NCI-H1092 treated with DMSO at 0.1 percent for 48 hours (cell line): ENCODE data around the gene EXOC3.
A peak's percentile ranks its signal among the peaks of the same experiment; 100 is the strongest.

Experiments used
- DNase-seq: peaks from one replicate; lab custom pipeline; 2025; lab: John Stamatoyannopoulos, UW

The EXOC3 gene

DNA sequence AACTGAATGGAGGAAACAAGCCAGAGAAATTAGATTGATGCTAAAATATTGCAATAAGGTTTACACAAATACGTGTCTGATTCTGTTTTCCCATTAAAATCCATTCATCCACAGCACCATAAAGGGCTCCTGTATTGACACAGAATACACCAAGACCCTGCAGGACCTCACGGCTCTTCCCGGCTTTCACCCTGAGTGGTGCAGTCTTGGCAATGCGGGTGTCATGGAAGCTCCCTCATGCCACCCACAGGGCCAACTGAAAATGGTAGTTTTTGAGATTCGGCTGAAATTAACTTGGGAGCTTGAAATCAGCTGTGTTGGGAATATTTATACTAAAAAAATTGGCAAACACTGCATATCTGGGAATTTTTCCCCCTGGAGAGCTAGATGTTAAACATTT lies 17.3 kb upstream of the EXOC3 start:
- peak; percentile 77 for DNase-seq

DNA sequence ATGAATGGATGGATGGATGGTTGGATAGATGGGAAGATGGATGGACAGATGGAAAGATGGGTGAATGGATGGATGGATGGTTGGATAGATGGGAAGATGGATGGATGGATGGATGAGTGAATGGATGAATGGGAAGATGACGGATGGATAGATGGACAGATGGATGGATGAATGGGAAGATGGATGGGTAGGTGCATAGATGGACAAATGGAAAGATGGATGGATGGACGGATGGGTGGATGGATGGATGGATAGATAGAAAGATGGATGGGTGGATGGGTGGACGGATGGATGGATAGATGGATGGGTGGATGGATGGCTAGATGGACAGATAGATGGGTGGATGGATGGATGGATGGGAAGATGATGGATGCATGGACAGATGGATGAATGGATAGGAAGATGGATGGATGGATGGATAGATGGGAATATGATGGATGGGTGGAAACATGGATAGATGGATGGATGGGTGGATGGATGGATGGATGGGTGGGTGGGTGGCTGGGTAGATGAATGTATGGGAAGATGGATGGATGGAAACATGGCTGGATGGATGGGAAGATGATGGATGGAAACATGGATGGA lies 16.5 kb upstream of the EXOC3 start:
- DNase-seq = no peak

DNA sequence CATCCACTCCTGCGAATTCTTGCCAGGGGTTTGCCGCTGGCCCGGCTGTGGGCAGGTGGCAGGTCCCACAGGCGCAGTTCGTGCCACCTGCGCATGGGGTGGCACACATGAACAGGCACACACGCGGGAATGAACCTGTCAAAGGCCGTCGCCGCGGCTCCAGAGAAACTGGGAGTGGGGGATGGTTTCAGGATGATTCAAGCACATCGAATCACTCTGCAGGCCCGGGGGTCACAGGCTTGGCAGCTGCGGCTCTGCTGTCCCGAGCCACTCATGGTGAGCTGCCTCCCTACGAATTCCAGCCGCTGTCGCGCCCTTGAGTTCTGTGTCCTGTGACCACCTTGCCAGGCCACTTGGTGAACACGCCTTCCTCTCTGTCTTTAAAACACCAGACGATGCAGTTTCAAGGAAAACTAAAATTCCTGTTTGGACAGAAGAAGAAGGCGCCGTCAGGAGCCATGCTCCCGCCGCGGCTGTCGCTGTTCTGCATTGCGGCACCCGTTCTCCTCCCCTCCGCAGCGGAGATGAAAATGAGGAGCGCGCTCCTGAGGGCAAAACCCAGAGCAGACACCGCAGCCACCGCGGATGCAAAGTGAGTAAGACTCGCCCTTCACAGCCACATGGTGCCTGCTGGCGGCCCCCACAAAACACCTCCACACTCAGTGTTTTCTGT lies 15.4 kb upstream of the EXOC3 start:
- DNase-seq = no peak

DNA sequence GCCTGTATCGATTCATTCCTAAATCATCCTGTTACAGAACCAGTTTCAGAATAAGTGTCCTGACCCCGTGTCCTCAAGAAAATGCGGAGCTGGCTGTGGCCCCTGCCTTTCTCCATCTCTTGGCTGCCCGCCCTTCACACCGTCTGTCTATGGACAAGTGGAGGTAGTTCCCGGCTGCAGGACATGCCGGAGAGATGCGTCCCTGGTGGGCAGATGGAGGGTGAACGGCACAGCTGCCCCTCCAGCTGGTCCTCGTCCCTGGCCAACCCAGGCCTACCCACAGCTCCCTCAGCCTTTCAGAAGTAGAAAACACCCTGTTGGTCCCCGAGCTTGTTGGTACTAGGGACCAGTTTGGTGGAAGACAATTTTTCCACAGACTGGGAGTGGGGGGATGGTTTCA lies 14.8 kb upstream of the EXOC3 start:
- DNase-seq = no peak

DNA sequence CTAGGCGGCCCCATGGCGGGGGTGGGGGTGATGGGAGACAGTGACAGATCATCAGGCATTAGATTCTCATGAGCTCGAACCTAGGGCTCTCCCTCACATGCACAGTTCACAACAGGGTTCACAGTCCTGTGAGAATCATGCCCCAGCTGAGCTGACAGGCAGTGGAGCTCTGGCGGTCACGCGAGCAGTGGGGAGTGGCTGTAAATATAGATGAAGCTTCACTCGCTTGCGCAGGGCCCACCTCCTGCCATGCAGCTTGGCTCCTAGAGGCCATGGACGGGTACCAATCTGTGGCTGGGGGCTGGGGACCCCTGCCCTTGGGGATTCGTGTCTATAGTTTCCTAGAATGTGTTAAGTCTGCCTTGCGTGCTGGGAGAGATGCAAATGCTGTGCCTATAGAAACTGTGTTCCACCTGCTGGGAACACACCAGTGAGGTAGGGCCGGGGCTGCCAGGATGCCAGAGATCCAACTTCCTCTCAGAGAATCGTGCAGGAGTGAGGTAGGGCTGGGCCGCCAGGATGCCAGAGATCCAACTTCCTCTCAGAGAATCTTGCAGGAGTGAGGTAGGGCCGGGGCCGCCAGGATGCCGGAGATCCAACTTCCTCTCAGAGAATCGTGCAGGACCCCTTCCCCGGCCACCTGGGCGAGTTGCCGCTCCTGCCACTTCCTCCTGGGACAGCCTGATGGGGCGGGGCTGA lies 14.1 kb upstream of the EXOC3 start:
- no peak for DNase-seq

DNA sequence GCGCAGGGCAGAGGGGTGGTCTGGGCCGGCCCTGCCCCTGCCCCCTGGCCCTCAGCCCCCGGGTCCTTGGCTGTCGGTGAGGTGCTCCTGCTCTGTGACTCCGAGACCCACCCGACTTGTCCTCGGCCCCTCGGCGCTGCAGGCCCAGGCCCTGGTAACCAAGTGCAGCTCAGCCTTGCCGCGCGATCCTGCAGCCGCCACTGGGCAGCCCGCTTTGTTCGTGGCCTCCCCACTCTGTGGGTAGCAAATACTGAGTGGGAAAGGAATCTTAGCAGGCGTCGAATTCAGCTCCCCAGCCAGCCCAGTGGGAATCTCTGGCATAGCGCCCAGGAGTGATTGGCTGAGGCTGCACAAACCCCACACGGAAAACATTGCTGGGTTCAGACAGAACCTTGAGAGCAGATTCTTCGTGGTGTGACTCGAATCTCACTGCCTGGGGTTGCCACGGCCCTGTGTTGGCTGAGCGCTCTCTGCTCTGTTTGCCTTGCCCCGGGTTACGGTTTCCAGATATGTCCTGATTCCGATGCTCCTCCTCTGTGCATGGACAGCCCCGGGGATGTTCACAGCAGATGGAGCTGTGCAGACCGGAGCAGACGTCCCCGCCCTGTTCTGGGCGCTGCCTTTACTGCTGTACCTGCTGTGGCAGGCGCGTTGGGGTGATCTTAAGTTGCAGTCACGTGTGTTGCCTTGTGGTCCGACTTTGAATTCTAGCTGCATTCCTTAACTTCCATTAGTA lies 13.4 kb upstream of the EXOC3 start:
- DNase-seq = peak; percentile 13

DNA sequence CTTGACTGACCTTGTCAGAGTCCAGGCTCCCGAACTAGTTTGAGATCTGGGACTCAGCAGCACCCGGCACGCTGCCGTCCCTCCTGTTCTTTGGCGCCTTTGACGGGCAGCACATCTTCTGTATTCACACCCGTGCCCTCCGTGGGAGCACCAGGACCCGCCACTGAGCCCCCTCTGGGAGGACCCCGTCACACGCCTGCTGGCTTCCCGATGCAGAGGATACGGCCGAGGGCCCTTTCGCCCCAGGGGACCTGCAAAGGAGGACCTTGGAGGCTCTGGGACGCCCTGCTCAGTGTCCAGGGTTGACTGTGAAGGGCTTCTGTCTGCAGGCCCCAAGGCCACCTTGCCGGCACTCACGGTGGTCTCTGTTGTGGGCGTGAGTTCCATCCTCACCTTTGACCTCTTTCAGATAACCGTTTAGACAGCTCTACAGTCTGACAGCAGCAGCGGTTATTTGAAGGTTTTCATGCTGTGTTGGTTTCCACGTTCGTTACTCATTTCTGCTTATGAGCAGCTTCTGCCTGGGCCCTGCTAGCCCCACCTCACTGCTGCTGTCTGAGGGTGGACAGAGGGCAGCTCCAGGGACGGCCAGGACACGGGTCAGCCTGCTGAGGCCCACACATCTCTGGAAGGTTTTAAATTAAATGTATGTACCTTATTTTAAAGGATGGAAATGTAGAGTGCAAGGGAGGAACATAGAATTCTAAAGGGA lies 12.6 kb upstream of the EXOC3 start:
- DNase-seq = no peak

DNA sequence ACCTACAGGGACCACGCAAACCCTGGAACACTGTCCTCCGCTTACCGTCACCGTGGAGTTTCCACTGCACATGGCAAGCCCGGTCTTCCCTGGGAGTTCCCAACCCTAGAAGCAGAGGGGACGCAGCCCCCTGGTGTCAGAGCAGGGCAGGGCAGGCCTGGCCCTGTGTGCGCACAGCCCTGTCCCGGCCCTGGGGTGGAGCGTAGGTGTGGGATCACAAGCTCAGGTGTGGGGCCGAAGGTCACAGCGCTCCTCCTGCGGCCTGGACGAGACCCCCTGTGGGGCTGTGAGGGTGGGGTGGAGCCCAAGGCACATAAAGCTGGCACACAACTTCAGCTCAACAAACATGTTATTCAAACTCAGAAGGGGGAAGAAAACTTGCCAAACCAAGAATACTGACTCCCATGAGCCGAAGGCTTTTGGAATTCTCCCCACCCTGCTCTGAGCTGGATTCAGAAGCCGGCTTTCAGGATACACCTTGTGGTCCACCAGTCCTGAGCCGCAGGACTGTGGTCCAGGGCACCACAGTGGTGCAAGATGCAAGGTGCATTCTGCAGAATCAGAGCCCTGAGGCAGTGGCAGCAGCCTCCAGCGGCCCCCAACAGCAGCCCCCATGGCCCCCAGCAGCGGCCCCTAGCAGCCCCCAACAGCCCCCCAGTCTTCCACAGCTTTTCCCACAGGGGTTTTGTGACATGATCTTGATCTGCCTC lies 11.8 kb upstream of the EXOC3 start:
- no peak for DNase-seq

DNA sequence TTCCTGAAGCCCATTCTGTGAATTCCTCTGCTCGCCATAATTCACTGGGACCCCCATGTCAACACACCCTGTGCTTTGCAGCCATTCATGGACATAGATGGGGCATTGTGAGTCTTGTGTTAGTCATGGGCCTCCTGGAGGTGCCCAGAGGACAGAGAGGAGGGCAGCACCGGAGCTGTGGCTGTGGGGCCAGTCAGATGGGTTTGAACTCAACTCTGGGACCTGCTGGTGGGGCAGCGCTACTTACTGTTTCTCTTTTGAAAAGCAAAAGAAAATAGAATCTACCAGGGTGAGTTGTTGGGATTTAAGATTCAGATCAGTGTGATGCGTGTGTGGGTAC lies 11.3 kb upstream of the EXOC3 start:
- no peak for DNase-seq

DNA sequence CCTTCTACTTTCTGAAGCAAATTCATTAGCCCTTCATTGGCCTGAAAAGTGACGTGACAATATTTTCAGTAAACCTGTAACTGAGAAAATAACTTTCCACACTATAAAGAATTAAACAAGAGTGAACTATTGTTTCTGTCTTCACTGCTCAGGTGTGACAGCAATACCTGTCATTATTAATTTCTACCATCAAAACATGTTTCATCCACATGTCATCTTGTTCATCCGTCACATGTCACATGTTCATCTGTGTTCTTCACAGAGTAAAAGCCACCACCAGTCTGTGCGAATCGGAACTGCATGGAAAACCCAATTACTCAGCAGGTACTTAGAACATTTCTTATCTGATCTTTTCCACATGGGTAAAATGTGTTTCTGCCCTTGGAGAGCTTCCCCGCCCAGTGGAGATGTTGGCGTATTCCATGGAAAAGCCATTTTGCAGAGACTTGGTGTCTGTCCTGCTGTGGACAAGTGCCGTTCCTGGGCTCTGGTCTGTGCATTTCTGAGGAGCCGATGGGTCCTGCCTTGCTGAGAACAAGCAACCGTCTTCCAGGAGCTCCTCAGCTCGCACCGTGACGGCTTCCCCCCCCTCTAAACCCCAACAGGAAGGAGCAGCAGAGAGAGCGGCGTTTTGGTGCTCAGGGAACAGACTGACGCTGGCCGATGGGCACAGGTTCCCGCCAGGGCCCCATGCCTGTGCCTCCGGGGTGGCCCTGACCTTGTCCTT lies 10.6 kb upstream of the EXOC3 start:
- no peak for DNase-seq

DNA sequence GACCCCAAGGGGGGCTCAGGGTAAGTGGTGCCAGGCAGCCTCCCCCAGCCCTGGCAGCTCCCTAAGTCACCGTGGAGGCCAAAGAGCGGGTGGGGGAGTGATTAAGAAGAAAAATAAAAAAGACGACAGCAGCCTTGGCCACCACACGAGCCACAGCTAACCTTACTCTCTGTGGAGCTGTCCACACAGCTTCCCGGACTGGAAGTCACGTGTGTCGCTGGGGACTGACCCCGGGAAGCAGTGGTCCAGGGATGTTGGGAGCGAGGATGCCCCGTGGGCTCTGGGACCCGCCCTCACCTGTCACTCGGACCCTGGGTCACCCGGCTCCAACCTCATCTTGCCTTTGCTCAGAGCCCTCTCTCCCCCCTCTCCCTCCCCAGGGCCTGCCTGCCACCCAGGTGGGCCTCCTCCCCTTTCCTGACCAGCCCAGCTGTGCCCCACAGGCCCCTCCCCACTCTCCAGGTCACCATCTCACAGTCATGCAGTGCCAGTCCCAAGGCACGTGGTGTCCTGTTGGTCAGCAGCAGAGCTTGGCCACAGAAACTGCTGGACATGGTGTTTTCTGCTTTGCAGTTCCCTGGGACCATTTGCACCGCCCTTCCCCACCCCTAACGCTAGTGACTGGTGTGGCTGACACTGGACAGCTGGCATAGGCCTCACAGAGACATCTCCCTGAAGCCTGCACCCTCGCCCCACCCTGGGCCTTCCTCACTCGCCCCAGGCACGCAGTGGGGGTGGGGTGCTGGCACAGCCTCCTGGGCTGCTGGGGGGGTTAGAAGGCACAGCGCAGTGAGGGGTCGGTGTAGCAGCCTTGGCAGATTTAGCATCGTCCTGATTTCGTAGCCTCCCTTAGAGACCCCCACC lies 9.8 kb upstream of the EXOC3 start:
- DNase-seq = no peak

DNA sequence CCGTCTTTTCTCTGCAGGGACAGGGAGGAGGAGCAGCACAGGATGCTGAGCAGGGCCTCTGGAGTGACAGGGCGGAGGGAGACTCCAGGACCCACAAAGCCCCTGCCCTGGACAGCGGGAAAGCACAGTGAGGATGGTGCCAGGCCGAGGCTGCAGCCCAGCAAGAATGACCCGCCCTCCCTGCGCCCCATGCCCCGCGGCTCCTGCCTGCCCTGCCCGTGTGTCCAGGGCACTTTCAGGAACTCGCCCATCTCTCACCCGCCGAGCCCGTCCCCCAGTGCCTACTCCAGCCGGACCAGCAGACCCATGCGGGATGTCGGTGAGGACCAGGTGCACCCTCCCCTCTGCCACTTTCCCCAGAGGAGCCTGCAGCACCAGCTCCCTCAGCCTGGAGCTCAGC lies 9.1 kb upstream of the EXOC3 start:
- DNase-seq = no peak

DNA sequence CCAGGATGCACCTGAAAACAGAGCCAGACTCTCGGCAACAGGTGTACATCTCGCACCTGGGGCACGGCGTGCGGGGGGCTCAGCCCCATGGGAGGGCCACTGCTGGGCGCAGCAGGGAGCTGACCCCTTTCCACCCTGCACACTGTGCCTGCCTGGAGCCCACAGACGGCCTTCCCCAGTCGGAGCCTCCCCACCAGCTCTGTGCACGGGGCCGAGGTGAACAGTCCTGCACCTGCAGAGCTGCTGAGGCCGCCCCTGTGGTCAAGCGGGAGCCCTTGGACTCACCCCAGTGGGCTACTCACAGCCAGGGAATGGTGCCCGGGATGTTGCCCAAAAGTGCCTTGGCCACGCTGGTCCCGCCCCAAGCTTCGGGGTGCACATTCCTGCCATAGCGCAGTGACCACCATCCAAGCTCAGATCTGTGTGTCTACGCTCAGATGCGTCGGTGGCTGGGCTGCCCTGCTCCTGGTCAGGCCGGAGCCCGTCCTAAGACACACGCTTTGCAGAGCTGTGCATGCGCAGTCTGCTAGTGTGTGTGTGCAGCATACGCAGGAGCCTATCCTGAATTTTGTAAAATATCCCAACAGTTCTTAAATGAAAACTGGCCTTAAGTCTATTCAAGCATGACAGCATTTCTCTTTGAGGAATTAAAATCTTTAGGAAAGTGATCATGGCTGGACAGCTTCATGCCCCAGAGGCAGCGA lies 8.4 kb upstream of the EXOC3 start:
- DNase-seq = no peak

DNA sequence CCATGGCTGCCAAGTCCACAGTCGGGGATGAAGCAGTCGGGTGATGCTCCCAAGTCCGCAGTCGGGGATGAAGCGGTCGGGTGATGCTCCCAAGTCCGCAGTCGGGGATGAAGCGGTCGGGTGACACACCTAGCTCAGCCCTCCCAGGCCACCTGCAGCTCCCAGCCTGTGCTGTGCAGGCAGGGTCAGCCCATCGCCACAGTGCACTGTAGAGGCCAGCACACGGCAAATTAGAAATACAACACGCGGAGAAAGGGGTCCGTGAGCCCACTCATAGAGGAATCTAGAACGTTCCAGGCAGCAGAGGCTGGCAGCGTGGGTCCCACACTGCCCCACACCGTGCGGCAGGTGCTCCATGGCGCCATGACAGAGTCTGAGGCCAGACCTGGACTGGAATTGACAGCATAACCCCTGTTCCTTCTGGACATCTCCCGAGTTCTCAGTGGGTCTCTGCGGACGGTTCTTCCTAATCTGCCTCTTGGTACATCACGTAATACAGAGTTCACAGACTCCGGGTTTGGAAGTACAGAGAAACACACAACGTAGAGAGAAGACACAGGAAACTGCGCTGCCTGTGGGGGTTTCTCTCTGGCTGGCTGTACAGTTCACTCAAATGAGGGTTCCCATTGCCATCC lies 7.7 kb upstream of the EXOC3 start:
- no peak for DNase-seq

DNA sequence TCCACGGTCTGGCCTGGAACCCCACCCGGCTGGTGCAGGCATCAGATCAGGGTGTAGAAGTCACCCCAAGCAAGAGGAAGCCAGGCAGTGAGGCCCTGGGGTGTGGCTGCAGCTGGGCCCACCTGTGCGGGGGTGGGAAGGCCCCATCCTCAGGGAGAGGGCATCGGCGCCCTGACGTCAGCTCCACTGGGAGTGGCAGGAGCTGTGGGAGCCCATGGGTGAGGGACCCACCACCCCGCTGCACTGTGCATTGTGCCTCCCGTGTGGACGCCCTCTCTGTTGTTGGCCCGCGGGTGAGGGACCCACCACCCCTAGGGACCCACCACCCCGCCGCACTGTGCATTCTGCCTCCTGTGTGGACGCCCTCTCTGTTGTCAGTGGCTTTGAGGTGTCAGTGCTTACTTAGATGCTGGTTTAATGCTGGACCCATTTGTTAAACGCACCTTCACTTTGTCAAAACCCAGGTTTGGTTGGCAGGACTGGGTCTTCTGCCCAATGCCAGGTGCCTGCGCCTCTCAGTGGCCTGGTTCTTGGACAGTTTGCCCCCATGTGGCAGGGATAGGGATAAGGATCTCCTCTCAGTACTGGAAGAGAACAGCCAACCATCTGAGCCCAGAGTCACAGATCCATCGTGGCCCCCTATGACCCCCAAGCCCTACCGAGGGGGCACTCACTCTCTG lies 6.9 kb upstream of the EXOC3 start:
- no peak for DNase-seq

DNA sequence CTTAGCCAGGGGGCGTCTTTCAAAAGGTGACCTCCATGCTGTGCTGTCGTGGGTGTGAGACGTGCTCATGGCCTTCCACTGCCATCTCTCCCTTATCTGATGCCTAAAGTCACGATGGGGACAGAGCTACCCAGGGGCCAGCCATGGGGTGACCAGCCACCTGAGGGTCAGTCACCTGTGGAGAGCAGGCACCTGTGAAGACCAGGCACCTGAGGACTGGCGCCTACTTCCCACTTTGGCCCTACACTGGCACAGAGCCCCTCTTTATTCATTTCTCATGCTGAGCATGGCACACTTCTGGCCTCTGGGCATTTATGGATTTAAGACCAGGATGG lies 6.4 kb upstream of the EXOC3 start:
- no peak for DNase-seq

DNA sequence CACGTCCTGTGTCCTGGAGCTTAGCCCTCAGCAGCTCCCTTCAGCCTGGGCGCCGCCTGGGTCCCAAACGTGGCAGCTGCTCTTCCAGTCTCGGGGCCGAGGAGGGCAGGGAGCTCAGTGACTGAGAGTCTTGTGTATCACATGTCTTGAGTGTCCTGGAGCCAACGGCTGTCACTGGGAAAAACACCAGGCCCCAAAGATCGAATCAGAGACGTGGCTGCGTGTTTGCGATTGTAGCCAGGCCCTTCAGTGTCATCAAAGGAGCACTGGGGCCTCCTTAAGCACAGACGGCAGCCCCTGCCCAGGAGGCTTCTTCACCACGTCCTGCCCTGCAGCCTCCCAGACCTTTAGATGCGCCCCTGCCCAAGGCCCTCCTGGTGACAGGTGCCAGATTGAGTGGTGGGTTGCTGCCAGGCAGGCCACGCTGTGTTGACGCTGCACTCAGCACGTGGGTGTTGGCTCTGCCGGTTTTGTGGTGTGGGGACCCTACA lies 5.7 kb upstream of the EXOC3 start:
- no peak for DNase-seq

DNA sequence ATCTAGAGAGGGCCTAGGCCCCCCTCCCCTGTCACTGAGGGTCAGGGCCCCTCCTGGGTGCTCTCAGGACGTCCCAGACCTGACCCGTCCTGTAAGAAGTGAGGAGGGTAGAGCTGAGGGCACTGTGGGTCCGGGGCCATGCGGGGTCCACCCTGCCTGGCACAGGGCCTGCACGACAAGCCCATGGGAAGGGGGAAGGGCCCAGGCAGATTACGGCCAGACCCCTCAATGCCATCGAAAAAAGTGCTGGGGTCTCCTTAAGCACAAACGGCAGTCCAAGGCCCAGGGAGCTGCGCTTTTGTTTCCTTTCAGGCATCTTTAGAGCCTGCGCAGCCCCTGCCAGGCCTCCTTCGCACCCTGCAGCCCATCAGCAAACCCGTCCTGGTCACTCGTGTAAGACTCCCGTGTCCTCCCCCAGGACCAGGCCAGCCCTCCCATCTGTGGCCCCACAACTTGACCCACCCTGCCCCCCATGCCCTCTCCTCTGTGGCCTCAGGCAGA lies 4.4 kb upstream of the EXOC3 start:
- DNase-seq = no peak
